HG02885 (cell line): Measurements from ENCODE around the gene LRRC42.
A peak's percentile ranks its signal among the peaks of the same experiment; 100 is the strongest.

Experiments used
- ATAC-seq: cut with Tn5 transposase; IDR thresholded peaks from one replicate; pipeline ENCODE4 v1.9.1; 2021; ENCODE audit warnings: mild to moderate bottlenecking; ENCODE audit not compliant: unreplicated experiment, poor library complexity

LRRC42 gene

GRCh38 chr1:53946252-53947171 lies at the start of gene LRRC42:
LRRC42 (plus strand) TSS chr1:53946350; CDS start chr1:53952000, 5,650 bp downstream.
- peak; percentile 64 for ATAC-seq

DNA sequence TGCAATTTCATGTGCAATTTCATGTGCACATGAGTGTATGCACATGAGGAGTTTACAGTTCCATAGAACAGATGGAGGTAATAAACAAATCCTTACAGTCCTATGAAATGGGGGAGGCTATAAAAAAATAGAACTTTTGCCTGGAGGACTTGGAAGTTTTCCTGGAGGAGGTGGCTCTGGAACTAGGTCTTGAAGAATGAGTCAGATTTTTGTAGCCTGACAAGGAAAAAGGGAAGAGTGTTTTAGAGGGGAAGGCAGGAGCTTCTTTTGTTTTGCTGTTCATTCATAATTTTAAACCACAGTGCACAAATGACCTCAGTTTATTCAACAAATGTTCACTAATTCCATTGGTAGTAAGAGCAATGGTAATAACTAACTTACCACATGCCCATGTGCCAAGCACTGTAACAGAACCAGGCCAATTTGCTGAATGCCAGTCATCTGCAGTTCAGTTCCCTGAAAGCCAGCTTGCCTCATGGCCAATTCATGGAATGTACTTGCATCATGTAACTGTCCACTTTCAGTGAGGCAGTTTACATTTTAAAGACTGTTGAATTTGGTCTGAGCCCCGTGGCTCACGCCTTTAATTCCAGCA lies 49.4 kb upstream of the LRRC42 start:
- no peak for ATAC-seq

GRCh38 chr1:53899206-53899628 lies 46.9 kb upstream of the LRRC42 start:
- ATAC-seq, result no peak

GRCh38 chr1:53899708-53900107 lies 46.4 kb upstream of the LRRC42 start:
- ATAC-seq, result no peak

GRCh38 chr1:53902235-53903138 lies 43.7 kb upstream of the LRRC42 start:
- ATAC-seq, result no peak

GRCh38 chr1:53905509-53905908 lies 40.6 kb upstream of the LRRC42 start:
- no peak for ATAC-seq

- no peak for ATAC-seq
Observed at GRCh38 chr1:53906121-53906520, 40.0 kb upstream of the LRRC42 start.

- ATAC-seq, result no peak
Observed at GRCh38 chr1:53909946-53910345, 36.2 kb upstream of the LRRC42 start.

- no peak for ATAC-seq
Observed at GRCh38 chr1:53911442-53911841, 34.7 kb upstream of the LRRC42 start.

DNA sequence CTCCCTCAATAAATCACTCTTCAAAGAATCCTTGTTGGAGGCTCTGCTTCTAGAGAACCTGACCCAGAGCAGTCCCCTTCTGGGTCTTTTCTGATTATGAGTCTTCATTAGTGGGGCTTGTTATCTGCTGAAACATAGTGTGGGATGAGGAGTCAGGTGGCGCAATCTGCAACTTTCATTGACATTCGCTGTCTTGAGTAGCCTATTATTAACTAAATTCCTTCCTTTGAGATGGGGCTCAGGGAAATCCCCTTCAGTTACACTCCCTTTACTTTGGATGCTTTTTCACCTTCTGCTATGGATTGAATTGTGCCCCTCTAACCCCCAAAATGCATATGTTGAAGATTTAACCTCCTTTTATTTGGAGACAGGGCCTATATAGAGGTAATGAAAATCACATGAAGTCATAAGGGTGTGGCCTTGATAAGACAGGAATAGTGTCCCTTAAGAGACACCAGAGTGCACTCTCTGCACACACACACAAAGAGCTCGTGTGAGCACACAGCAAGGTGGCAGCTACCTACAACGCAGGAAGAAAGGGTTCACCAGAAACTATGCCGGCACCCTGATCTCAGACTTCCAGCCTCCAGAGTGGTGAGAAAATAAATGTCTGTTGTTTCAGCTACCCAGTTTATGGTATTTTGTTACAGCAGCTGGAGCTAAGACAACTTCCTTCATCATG lies 32.7 kb upstream of the LRRC42 start:
- no peak for ATAC-seq

GRCh38 chr1:53918343-53918742 lies 27.8 kb upstream of the LRRC42 start:
- no peak for ATAC-seq

GRCh38 chr1:53919675-53920066 lies 26.5 kb upstream of the LRRC42 start:
- ATAC-seq, result no peak

DNA sequence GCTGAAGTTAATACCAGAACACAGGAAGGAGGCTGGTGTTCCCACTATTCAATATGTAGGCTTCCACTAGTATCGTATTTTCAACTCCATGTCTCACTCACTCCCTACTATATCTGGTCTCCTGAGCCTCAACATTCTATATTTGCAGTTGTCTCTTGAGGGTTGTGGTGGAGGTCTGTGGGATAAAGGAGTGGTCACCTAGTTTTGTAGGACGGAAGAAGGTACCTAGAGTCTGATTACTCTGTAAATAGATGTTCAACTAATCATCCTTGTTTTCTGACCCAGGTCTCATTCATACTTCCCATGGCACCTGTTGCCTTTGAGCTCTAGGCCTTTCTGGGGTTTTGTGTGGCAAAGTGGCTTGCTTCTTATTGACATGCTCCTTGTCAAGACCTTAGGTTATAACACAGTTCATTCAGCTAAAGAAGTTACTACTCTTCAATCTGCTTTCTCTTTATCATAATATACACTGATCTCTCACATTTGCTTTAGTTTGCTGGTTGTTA lies 18.7 kb upstream of the LRRC42 start:
- ATAC-seq, result no peak

DNA sequence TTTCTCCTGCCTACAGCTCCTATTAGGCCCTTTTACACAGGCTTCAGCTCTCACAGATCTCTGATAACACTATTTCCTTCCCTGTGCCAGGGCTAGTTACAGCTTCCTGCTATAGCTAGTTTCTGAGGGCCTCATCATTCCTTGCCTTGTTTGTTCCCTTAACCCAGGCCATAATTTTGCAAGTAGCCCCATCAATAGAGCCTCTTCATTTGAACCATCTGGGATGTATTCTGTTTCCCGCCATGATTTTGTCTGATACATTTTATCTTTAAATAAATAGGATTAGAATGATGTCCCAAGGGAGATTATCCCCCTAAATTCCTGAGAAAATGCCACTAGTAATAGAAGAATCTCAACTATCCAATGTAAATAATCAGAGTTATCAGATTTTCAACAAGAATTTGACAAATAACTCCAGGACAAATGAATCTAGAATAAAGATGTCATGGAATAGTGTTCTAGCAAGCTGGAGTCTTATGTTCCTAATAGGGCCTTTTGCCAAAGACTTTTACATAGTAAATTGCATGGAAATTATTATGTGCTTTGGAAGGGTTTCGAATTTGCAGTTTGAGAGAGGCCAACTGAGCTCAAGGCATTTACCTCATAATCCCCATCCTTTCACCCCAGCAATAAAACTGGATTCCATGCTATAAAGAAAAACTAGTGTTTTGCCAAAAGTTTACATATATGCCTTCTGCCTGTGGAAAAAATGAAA lies 16.7 kb upstream of the LRRC42 start:
- ATAC-seq, result no peak

DNA sequence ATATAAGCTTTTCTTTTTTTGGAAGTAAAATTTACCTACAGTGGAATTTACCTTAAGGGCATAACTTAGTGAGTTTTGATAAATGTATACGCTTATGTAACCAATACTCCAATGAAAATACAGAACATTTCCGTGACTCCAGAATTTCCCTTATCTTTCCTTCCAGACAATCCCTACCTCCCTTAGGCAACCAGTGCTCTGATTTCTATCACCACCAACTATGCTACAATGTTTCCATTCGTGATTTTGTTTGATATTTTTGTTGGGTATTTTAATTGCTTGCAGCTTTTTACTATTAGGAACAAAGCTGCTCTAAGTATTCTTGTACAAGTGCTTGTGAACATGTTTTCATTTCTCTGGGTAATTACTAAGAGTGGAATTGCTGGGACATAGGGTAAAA lies 15.2 kb upstream of the LRRC42 start:
- ATAC-seq, result no peak

DNA sequence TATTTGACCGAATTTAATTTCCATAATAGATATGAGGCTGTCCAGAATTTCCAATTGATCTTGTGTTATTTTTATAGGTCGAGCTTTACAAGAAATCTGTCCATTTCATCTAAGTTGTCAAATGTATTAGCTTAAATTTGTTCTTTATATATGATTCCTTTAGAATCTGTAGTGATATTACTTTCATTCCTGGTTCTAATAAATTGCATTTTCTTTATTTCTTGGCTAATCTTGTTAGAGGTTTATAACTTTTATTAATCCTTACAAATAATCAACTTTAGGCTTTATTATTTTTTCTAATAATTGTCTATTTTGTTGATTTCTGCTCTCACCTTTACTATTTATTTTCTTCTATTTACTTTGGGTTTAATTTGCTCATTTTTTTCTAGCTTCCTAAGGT lies 14.6 kb upstream of the LRRC42 start:
- ATAC-seq, result no peak

GRCh38 chr1:53934170-53934765 lies 11.9 kb upstream of the LRRC42 start:
- no peak for ATAC-seq

DNA sequence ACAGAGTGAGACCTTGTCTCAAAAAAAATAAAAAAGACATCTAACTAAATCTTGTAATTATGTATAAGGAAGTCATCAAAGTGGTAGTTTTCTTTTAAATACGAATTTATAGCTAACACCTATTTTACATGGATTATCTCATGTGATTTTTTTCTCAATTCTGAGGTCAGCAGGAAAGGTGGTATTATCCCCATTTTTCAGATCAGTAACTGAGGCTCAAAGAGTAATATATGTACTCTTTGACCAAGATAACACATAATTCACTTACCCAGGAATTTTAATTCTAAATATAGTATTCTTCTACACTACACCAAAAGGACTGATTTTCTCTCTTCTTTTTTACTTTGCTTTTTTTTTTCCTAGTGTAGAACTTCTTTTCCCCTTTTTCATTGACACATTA lies 9.7 kb upstream of the LRRC42 start:
- ATAC-seq, result no peak
